ENCODE measurements around the gene ARHGAP9. TPM values are rescaled to one million over a fixed set of nuclear protein-coding genes. Genes with fewer than 3 reads are reported as not detected.

The ARHGAP9 gene
- total and polyA plus RNA-seq, 2 donors from 2014 or later = 3.8 to 18.1 TPM

- Histone ChIP-seq H3K27ac (ENCODE audit: low read depth in 2 of 2, low read length in 2 of 2) (no peak overlapping the region), H3K36me3 (ENCODE audit: control insufficient read depth in 2 of 3, insufficient read depth in 3 of 3, low read length in 3 of 3) (peaks cover 19 to 56% (median 45%) of the 10 kb centered on the region in 3 donors), H3K4me3 (ENCODE audit: low read length in 3 of 3) (no peak overlapping the region), H3K27me3 (ENCODE audit: control insufficient read depth, insufficient read depth, low read length) (no peaks in the 10 kb centered on the region), H3K9me3 (ENCODE audit: control insufficient read depth in 2 of 3, insufficient read depth in 1 of 3, low read length in 3 of 3) (no peaks in the 10 kb centered on the region), H3K9ac (ENCODE audit: low read length in 3 of 3) (no peak overlapping the region), H3K4me1 (ENCODE audit: control insufficient read depth in 2 of 3, insufficient read depth in 2 of 3, low read depth in 1 of 3, low read length in 3 of 3) (peaks cover under 1 to 4% (median 2%) of the 10 kb centered on the region in 3 donors)
- DNase-seq (no peak), FAIRE-seq (no peak)
- intact Hi-C loops (cut with DNase I) = no loop called here
- no peak for TF ChIP-seq CTCF (IDR thresholded peaks at IDR 0.05; ENCODE audit: borderline replicate concordance, extremely low read depth, insufficient read depth)
Observed at GRCh38 chr12:57513266-57513665, 33.6 kb upstream of the ARHGAP9 start.

- H3K9ac ChIP-seq (ENCODE audit: low read length in 3 of 3) = no peak overlapping the region
- intact Hi-C loops (cut with DNase I) = no loop called here
- H3K4me3 ChIP-seq (ENCODE audit: low read length in 3 of 3) = no peak overlapping the region
- no peak for FAIRE-seq
- H3K27me3 ChIP-seq (ENCODE audit: control insufficient read depth, insufficient read depth, low read length) = no peaks in the 10 kb centered on the region
- no peak for DNase-seq
- H3K4me1 ChIP-seq (ENCODE audit: control insufficient read depth in 2 of 3, insufficient read depth in 2 of 3, low read depth in 1 of 3, low read length in 3 of 3) = no peaks in the 10 kb centered on the region
- H3K27ac ChIP-seq (ENCODE audit: low read depth in 2 of 2, low read length in 2 of 2) = no peak overlapping the region
- H3K9me3 ChIP-seq (ENCODE audit: control insufficient read depth in 2 of 3, insufficient read depth in 1 of 3, low read length in 3 of 3) = no peaks in the 10 kb centered on the region
- peaks cover 19 to 56% (median 45%) of the 10 kb centered on the region in 3 donors for H3K36me3 ChIP-seq (ENCODE audit: control insufficient read depth in 2 of 3, insufficient read depth in 3 of 3, low read length in 3 of 3)
- no peak for TF ChIP-seq CTCF (IDR thresholded peaks at IDR 0.05; ENCODE audit: borderline replicate concordance, extremely low read depth, insufficient read depth)
Observed at GRCh38 chr12:57512665-57513064, 33.0 kb upstream of the ARHGAP9 start.

GRCh38 chr12:57511588-57512325, 32.1 kb upstream of the ARHGAP9 start:
- H3K9ac ChIP-seq (ENCODE audit: low read length in 3 of 3) = no peak overlapping the region
- DNase-seq = no peak
- intact Hi-C loops (cut with DNase I) = no loop called here
- H3K9me3 ChIP-seq (ENCODE audit: control insufficient read depth in 2 of 3, insufficient read depth in 1 of 3, low read length in 3 of 3) = no peaks in the 10 kb centered on the region
- no peak for FAIRE-seq
- no peak for TF ChIP-seq CTCF (IDR thresholded peaks at IDR 0.05; ENCODE audit: borderline replicate concordance, extremely low read depth, insufficient read depth)
- H3K27ac ChIP-seq (ENCODE audit: low read depth in 2 of 2, low read length in 2 of 2) = no peak overlapping the region
- H3K4me1 ChIP-seq (ENCODE audit: control insufficient read depth in 2 of 3, insufficient read depth in 2 of 3, low read depth in 1 of 3, low read length in 3 of 3) = no peaks in the 10 kb centered on the region
- peaks cover 14 to 47% (median 38%) of the 10 kb centered on the region in 3 donors for H3K36me3 ChIP-seq (ENCODE audit: control insufficient read depth in 2 of 3, insufficient read depth in 3 of 3, low read length in 3 of 3)
- H3K27me3 ChIP-seq (ENCODE audit: control insufficient read depth, insufficient read depth, low read length) = no peaks in the 10 kb centered on the region
- no peak overlapping the region for H3K4me3 ChIP-seq (ENCODE audit: low read length in 3 of 3)
